A549 (cell line): ENCODE results near the gene PAM. TPM values are rescaled to one million over a fixed set of nuclear protein-coding genes. Genes with fewer than 3 reads are reported as not detected.
"Not testable (repeated sequence)": the region's sequence is repeated elsewhere in the genome, so short reads cannot be mapped to it uniquely, and the experiment has no call there.

Source experiments
- ATAC-seq, 2 experiments: fragments of 200-7000 bp in 1 of 2; fragments of >200 bp in 1 of 2; cut with Nextera tagmentation in 1 of 2; cut with Tn5 transposase in 1 of 2; 3 replicates each; pipeline versions ENCODE4 v1.8.0 to v1.9.1; 2018 to 2020; ENCODE audit warnings: mild to moderate bottlenecking in 1 of 2, moderate library complexity in 1 of 2
- CTCF ChIA-PET: fragments of 300-600 bp; sonication (Branson Sonifier 250); formaldehyde crosslinking; extraction: SDS; loops from one replicate; lab custom pipeline; 2021; ENCODE audit warnings: antibody characterized with exemption, inconsistent platforms; lab: Yijun Ruan, JAX
- POLR2A ChIA-PET: fragments of 350-600 bp; formaldehyde crosslinking; extraction: SDS; loops from one replicate; lab custom pipeline; 2021; ENCODE audit warnings: antibody characterized with exemption, inconsistent platforms; lab: Yijun Ruan, JAX
- DNase-seq, 2 experiments: peaks; one replicate each; pipeline versions ENCODE4 v3.0.0 to v3.0.0-alpha.2; 2011 to 2016; ENCODE audit warnings: low read depth in 1 of 2, low spot score in 1 of 2
- FAIRE-seq: peaks from 2 replicates; lab custom pipeline; 2011; peaks lifted over from hg19 to GRCh38; lab: Jason Lieb, UNC
- H3K27ac ChIP-seq, 2 experiments: fragments of >200 bp; sonication (Bioruptor Twin); formaldehyde crosslinking; 3 replicates each; pipeline ENCODE4 v1.5.1; 2016 to 2017
- H3K4me1 ChIP-seq: fragments of >200 bp; sonication (Bioruptor Twin); formaldehyde crosslinking; 3 replicates; pipeline ENCODE4 v1.6.1; 2016
- H3K4me2 ChIP-seq: fragments of >200 bp; sonication (Bioruptor Twin); formaldehyde crosslinking; 3 replicates; pipeline ENCODE4 v1.6.1; 2016
- H3K4me3 ChIP-seq: fragments of >200 bp; sonication (Bioruptor Twin); formaldehyde crosslinking; 3 replicates; pipeline ENCODE4 v1.5.1; 2016
- H3K9me3 ChIP-seq: fragments of >200 bp; sonication (Bioruptor Twin); formaldehyde crosslinking; 3 replicates; pipeline ENCODE4 v1.6.1; 2016
- BHLHE40 ChIP-seq: IDR thresholded peaks from 2 replicates; pipeline ENCODE4 v1.6.1; 2012; ENCODE audit warnings: low read depth, low read length, inconsistent platforms
- EHF ChIP-seq: fragments of 250-450 bp; sonication (Bioruptor Pico); IDR thresholded peaks from 2 replicates; pipeline ENCODE4 v1.5.0; 2020; ENCODE audit warnings: mild to moderate bottlenecking
- FOXS1 ChIP-seq: fragments of 250-450 bp; sonication (Bioruptor Pico); IDR thresholded peaks from 2 replicates; pipeline ENCODE4 v1.5.0; 2020; ENCODE audit warnings: mild to moderate bottlenecking, moderate library complexity
- HOXA7 ChIP-seq: fragments of 250-450 bp; sonication (Bioruptor Pico); IDR thresholded peaks from 2 replicates; pipeline ENCODE4 v1.5.0; 2020; ENCODE audit warnings: mild to moderate bottlenecking, moderate library complexity
- JUN ChIP-seq, 2 experiments: fragments of >200 bp; sonication (Bioruptor Twin); formaldehyde crosslinking; IDR thresholded peaks; 2 replicates in 1 of 2; 3 replicates in 1 of 2; pipeline ENCODE4 v1.6.1; 2016 to 2017
- KDM1A ChIP-seq: fragments of 200-600 bp; sonication (generic); IDR thresholded peaks from 2 replicates; pipeline ENCODE4 v1.6.1; 2016; ENCODE audit warnings: low read depth, mild to moderate bottlenecking
- NFE2L2 ChIP-seq: fragments of 150-350 bp; conservative IDR thresholded peaks from 2 replicates; pipeline ENCODE4 v1.6.1; 2014; ENCODE audit warnings: low read length
- NPAS2 ChIP-seq: fragments of 250-450 bp; sonication (Bioruptor Pico); IDR thresholded peaks from 2 replicates; pipeline ENCODE4 v1.8.0; 2022; ENCODE audit warnings: mild to moderate bottlenecking, moderate library complexity, borderline replicate concordance
- POLR2A ChIP-seq: IDR thresholded peaks from 2 replicates; pipeline ENCODE4 v1.6.1; 2012; ENCODE audit warnings: mild to moderate bottlenecking, low read length
- RCOR1 ChIP-seq: fragments of 150-350 bp; IDR thresholded peaks from 2 replicates; pipeline ENCODE4 v1.6.1; 2014; ENCODE audit warnings: antibody characterized with exemption, low read length, low read depth
- SMC3 ChIP-seq: fragments of >200 bp; sonication (Bioruptor Twin); formaldehyde crosslinking; IDR thresholded peaks from 3 replicates; pipeline ENCODE4 v1.6.1; 2018; ENCODE audit warnings: inconsistent platforms
- TFCP2L1 ChIP-seq: fragments of 250-450 bp; sonication (Bioruptor Pico); IDR thresholded peaks from 2 replicates; pipeline ENCODE4 v1.5.0; 2021; ENCODE audit warnings: mild to moderate bottlenecking
- ZC3H11A ChIP-seq: fragments of 450-650 bp; IDR thresholded peaks from 2 replicates; pipeline ENCODE4 v1.6.1; 2014; ENCODE audit warnings: antibody characterized with exemption, mild to moderate bottlenecking
- ZNF302 ChIP-seq: fragments of 250-450 bp; sonication (Bioruptor Pico); IDR thresholded peaks from 2 replicates; pipeline ENCODE4 v1.9.0; 2021; ENCODE audit warnings: inconsistent platforms, mild to moderate bottlenecking, moderate library complexity
- ZSCAN20 ChIP-seq: fragments of 250-450 bp; sonication (Bioruptor Pico); IDR thresholded peaks from 2 replicates; pipeline ENCODE4 v1.8.0; 2022; ENCODE audit warnings: mild to moderate bottlenecking, moderate library complexity
- WGBS: methylation state at CpG from one replicate; pipeline ENCODE4 v1.1.6; 2017; ENCODE audit errors: missing lambda C conversion rate; 5-methylcytosine and 5-hydroxymethylcytosine counted together
- polyA plus RNA-seq, 4 experiments: library from polyadenylated mRNA; depleted of rRNA in 3 of 4; stranded (reverse); fragments of >200 nt; fragmentation: RNase III in 1 of 4; extraction: RNeasy Plus Mini Kit Qiagen cat#74134 plus additional on column Dnase treatment in 1 of 4; gene quantifications; 2 replicates in 3 of 4; 3 replicates in 1 of 4; pipeline ENCODE4 v1.2.3, GENCODE V29; 2011 to 2017
- TF ChIP-seq, protein P1 (sequence below): fragments of 250-450 bp; sonication (Bioruptor Pico); IDR thresholded peaks from 2 replicates; pipeline ENCODE4 v1.5.0; 2020; ENCODE audit warnings: low read depth, mild to moderate bottlenecking, moderate library complexity
- TF ChIP-seq, protein P2 (sequence below): fragments of 450-650 bp; IDR thresholded peaks from 2 replicates; pipeline ENCODE4 v1.6.1; 2014; ENCODE audit warnings: antibody characterized with exemption
- TF ChIP-seq, protein P3 (sequence below): fragments of 200-600 bp; sonication (generic); IDR thresholded peaks from 2 replicates; pipeline ENCODE4 v1.6.1; 2016; ENCODE audit warnings: antibody characterized with exemption, mild to moderate bottlenecking, moderate library complexity
- TF ChIP-seq, protein P4 (sequence below): IDR thresholded peaks from 2 replicates; pipeline ENCODE4 v1.6.1; 2012; ENCODE audit warnings: low read depth, borderline replicate concordance
- TF ChIP-seq, protein P5 (sequence below): fragments of >200 bp; sonication (Bioruptor Twin); formaldehyde crosslinking; IDR thresholded peaks from 2 replicates; pipeline ENCODE4 v1.6.1; 2016

The PAM gene
- polyA plus RNA-seq, 2 of the 4 experiments (the other 2 are of a cell fraction), result 21.5 to 25.1 TPM

DNA sequence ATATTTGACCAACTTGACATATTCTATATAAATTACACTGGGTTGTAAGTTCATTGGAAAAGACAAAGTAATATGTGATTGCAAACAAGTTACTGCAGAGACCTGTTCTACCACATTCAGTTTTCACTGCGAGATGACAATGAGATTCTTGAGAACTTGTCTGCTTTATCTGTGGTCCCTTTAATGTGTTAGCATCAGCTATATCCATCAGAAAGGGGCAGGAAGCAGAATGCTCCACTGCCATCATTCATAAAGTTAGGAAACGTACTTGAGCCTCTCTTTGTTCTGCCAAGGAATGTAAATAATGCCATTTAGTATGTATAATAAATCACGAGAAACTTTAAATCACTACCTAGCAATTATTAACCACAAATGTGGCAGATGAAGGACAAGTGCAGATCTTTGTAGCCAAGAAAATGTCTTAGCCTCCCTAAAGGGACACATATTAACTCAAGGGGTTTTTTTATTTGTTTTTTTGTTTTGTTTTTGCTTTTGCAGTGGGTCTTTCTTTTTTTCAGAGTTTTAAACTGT lies 305.4 kb downstream of the PAM start:
- ChIA-PET CTCF (no interaction called here), POLR2A (no interaction called here)
- FAIRE-seq (no peak), ATAC-seq (no peak), DNase-seq (no peak)
- Histone ChIP-seq H3K4me3 (no peak overlapping the region), H3K4me1 (0 out of 3 replicates have a peak, but pooled peaks cover 4% of the 10 kb centered on the region), H3K27ac (no peak overlapping the region), H3K9me3 (no peaks in the 10 kb centered on the region), H3K4me2 (peak overlapping the region; percentile 13; the same call in 1 of the 3 replicates)
- WGBS, result 4% methylated on average over 3 of the region's 3 CpGs
- no peak for TF ChIP-seq BHLHE40
- TF ChIP-seq NPAS2 (CRISPR knock-in tag), result no peak
- TF ChIP-seq JUN (IDR thresholded peaks at IDR 0.05), result no peak
- TF ChIP-seq, protein P1, sequence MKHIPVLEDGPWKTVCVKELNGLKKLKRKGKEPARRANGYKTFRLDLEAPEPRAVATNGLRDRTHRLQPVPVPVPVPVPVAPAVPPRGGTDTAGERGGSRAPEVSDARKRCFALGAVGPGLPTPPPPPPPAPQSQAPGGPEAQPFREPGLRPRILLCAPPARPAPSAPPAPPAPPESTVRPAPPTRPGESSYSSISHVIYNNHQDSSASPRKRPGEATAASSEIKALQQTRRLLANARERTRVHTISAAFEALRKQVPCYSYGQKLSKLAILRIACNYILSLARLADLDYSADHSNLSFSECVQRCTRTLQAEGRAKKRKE (CRISPR knock-in tag), result no peak
- TF ChIP-seq RCOR1, result no peak
- TF ChIP-seq, protein P2, sequence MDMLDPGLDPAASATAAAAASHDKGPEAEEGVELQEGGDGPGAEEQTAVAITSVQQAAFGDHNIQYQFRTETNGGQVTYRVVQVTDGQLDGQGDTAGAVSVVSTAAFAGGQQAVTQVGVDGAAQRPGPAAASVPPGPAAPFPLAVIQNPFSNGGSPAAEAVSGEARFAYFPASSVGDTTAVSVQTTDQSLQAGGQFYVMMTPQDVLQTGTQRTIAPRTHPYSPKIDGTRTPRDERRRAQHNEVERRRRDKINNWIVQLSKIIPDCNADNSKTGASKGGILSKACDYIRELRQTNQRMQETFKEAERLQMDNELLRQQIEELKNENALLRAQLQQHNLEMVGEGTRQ, result no peak
- TF ChIP-seq HOXA7 (CRISPR knock-in tag), result no peak
- no peak for TF ChIP-seq POLR2A
- no peak for TF ChIP-seq ZNF302 (CRISPR knock-in tag)
- TF ChIP-seq EHF, result no peak
- TF ChIP-seq, protein P3, sequence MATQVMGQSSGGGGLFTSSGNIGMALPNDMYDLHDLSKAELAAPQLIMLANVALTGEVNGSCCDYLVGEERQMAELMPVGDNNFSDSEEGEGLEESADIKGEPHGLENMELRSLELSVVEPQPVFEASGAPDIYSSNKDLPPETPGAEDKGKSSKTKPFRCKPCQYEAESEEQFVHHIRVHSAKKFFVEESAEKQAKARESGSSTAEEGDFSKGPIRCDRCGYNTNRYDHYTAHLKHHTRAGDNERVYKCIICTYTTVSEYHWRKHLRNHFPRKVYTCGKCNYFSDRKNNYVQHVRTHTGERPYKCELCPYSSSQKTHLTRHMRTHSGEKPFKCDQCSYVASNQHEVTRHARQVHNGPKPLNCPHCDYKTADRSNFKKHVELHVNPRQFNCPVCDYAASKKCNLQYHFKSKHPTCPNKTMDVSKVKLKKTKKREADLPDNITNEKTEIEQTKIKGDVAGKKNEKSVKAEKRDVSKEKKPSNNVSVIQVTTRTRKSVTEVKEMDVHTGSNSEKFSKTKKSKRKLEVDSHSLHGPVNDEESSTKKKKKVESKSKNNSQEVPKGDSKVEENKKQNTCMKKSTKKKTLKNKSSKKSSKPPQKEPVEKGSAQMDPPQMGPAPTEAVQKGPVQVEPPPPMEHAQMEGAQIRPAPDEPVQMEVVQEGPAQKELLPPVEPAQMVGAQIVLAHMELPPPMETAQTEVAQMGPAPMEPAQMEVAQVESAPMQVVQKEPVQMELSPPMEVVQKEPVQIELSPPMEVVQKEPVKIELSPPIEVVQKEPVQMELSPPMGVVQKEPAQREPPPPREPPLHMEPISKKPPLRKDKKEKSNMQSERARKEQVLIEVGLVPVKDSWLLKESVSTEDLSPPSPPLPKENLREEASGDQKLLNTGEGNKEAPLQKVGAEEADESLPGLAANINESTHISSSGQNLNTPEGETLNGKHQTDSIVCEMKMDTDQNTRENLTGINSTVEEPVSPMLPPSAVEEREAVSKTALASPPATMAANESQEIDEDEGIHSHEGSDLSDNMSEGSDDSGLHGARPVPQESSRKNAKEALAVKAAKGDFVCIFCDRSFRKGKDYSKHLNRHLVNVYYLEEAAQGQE, result no peak
- TF ChIP-seq KDM1A, result no peak
- TF ChIP-seq SMC3, result no peak
- no peak for TF ChIP-seq NFE2L2
- TF ChIP-seq, protein P4, sequence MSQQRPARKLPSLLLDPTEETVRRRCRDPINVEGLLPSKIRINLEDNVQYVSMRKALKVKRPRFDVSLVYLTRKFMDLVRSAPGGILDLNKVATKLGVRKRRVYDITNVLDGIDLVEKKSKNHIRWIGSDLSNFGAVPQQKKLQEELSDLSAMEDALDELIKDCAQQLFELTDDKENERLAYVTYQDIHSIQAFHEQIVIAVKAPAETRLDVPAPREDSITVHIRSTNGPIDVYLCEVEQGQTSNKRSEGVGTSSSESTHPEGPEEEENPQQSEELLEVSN, result no peak
- TF ChIP-seq ZC3H11A, result no peak
- TF ChIP-seq ZSCAN20, result no peak
- TF ChIP-seq, protein P5, sequence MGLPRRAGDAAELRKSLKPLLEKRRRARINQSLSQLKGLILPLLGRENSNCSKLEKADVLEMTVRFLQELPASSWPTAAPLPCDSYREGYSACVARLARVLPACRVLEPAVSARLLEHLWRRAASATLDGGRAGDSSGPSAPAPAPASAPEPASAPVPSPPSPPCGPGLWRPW, result no peak
- no peak for TF ChIP-seq FOXS1 (CRISPR knock-in tag)

DNA sequence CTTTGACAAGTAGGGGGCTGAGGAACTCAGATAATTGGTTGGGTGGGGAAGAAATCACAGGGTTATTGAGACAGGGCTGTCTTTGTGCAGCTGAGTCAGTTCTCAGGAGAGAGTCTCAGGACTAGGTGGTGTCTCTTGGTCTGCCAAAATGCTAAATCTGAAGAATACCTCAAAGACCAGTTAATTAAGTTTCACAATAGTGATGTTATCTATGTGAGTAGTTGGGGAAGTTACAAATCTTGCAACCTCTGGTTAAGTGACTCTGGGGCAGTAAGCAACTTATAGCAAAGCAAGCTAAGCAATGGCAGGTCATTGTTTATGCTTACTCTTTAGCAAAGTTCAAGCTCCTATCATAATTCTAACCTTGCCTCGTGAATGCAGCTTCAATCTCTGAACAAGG lies 311.2 kb downstream of the PAM start:
- FAIRE-seq (no peak), ATAC-seq (no peak), DNase-seq (no peak)
- no peaks in the 10 kb centered on the region for H3K9me3 ChIP-seq
- H3K4me1 ChIP-seq, result no peaks in the 10 kb centered on the region
- ChIA-PET POLR2A (no interaction called here), CTCF (no interaction called here)
- no peak overlapping the region for H3K4me3 ChIP-seq
- TF ChIP-seq TFCP2L1, result no peak
- no peak overlapping the region for H3K4me2 ChIP-seq
- H3K27ac ChIP-seq, result no peak overlapping the region
- WGBS, result 4% methylated on average over 1 of the region's 1 CpG

DNA sequence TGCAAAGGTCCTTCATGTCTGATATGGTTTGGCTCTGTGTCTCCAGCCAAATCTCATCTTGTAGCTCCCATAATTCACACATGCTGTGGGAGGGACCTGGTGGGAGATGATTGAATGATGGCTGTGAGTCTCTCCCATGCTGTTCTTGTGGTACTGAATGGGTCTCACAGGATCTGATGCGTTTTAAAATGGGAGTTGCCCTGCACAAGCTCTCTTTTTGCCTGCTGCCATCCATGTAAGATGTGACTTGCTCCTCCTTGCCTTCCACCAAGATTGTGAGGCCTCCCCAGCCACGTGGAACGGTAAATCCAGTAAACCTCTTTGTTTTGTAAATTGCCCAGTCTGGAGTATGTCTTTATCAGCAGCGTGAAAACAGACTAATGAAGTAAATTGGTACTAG lies 318.4 kb downstream of the PAM start:
- H3K27ac ChIP-seq, H3K4me2 ChIP-seq, CTCF ChIA-PET, H3K4me1 ChIP-seq, DNase-seq, H3K4me3 ChIP-seq, FAIRE-seq, ATAC-seq, POLR2A ChIA-PET: not testable (repeated sequence)
- 2% methylated on average over 4 of the region's 4 CpGs for WGBS
- H3K9me3 ChIP-seq, result peaks cover 25% of the 10 kb centered on the region
